ENCODE data around the gene NQO1. TPM values are rescaled to one million over a fixed set of nuclear protein-coding genes. Genes with fewer than 3 reads are reported as not detected.
A peak's percentile ranks its signal among the peaks of the same experiment; 100 is the strongest.

The NQO1 gene
- total RNA-seq, 1 experiment from 2014 or later, result 251 TPM

- peaks cover 19% of the 10 kb centered on the region for H4K20me1 ChIP-seq (ENCODE audit: low read length)
- TF ChIP-seq EZH2phosphoT487 (IDR thresholded peaks at IDR 0.05; ENCODE audit: borderline replicate concordance, low read length) (no peak), EZH2 (IDR thresholded peaks at IDR 0.05; ENCODE audit: low read length, unreplicated experiment) (no peak), CTCF (conservative IDR thresholded peaks at IDR 0.05; ENCODE audit: low read depth, low read length) (no peak)
- H3F3A ChIP-seq (ENCODE audit: low read length, unreplicated experiment), result no peaks in the 10 kb centered on the region
- H3K36me3 ChIP-seq (ENCODE audit: low read depth, low read length), result peaks cover 18% of the 10 kb centered on the region
- intact Hi-C loops (cut with micrococcal nuclease), result loop anchor here (1.0 to 10.0 kb wide), 3 partner anchors 28 to 359 kb away; partner anchors contain the start of gene NQO1
- H3K9me3 ChIP-seq (ENCODE audit: low read length), result no peaks in the 10 kb centered on the region
- peak overlapping the region; percentile 49 for H3K27ac ChIP-seq (ENCODE audit: low read length)
- no TSS peak for BruUV-seq (replicated peaks)
- no peak for DNase-seq
- peaks cover 6% of the 10 kb centered on the region for H3K4me1 ChIP-seq (ENCODE audit: insufficient read depth, low read length)
- CTCF ChIA-PET, result interaction anchor here (0.5 to 1.4 kb wide), 6 partner anchors 13 to 358 kb away, joined by 3 to 7 read pairs (median 3); partner anchors contain the start of gene NQO1
- H3K79me2 ChIP-seq (ENCODE audit: low read length), result peaks cover 46% of the 10 kb centered on the region
- peak overlapping the region; percentile 98 for H3K4me2 ChIP-seq (ENCODE audit: low read length)
- POLR2A ChIA-PET (ENCODE audit: unreplicated experiment), result interaction anchor here (0.6 kb wide), 2 partner anchors 8 to 187 kb away, joined by 3 to 5 read pairs; no protein-coding TSS in a partner anchor
- H2AFZ ChIP-seq (ENCODE audit: low read length), result no peak overlapping the region; the same call in 1 of the 2 replicates
- H3K4me3 ChIP-seq (ENCODE audit: low read length), result peak overlapping the region; percentile 98
- peak overlapping the region; percentile 99 for H3K9ac ChIP-seq (ENCODE audit: low read length)
- H3K9me2 ChIP-seq (replicated peaks; ENCODE audit: low read length), result no peaks in the 10 kb centered on the region
- ATAC-seq, result no peak
- no peaks in the 10 kb centered on the region for H3K27me3 ChIP-seq (ENCODE audit: low read length)
Measured at GRCh38 chr16:69754143-69754468, 27.7 kb upstream of the NQO1 start.

GRCh38 chr16:69748694-69749345 lies 22.5 kb upstream of the NQO1 start:
- no peak overlapping the region for H3K4me2 ChIP-seq (ENCODE audit: low read length)
- DNase-seq, result no peak
- H2AFZ ChIP-seq (ENCODE audit: low read length), result no peak overlapping the region
- TF ChIP-seq CTCF (conservative IDR thresholded peaks at IDR 0.05; ENCODE audit: low read depth, low read length), result no peak
- no peak for TF ChIP-seq EZH2phosphoT487 (IDR thresholded peaks at IDR 0.05; ENCODE audit: borderline replicate concordance, low read length)
- TF ChIP-seq EZH2 (IDR thresholded peaks at IDR 0.05; ENCODE audit: low read length, unreplicated experiment), result no peak
- H3K27ac ChIP-seq (ENCODE audit: low read length), result no peak overlapping the region
- no peak for ATAC-seq
- H3K36me3 ChIP-seq (ENCODE audit: low read depth, low read length), result peaks cover 51% of the 10 kb centered on the region
- no peaks in the 10 kb centered on the region for H3K27me3 ChIP-seq (ENCODE audit: low read length)
- no peak overlapping the region for H3K9ac ChIP-seq (ENCODE audit: low read length)
- peaks cover 16% of the 10 kb centered on the region for H4K20me1 ChIP-seq (ENCODE audit: low read length)
- intact Hi-C loops (cut with micrococcal nuclease), result no loop called here
- CTCF ChIA-PET, result interaction anchor here (0.6 kb wide), 1 partner anchor 8 kb away, joined by 3 read pairs; no protein-coding TSS in a partner anchor
- H3K9me3 ChIP-seq (ENCODE audit: low read length), result no peaks in the 10 kb centered on the region
- peaks cover 62% of the 10 kb centered on the region for H3K79me2 ChIP-seq (ENCODE audit: low read length)
- POLR2A ChIA-PET (ENCODE audit: unreplicated experiment), result no interaction called here
- no TSS peak for BruUV-seq (replicated peaks)
- H3K9me2 ChIP-seq (replicated peaks; ENCODE audit: low read length), result no peaks in the 10 kb centered on the region
- H3K4me3 ChIP-seq (ENCODE audit: low read length), result no peak overlapping the region
- H3F3A ChIP-seq (ENCODE audit: low read length, unreplicated experiment), result no peaks in the 10 kb centered on the region
- H3K4me1 ChIP-seq (ENCODE audit: insufficient read depth, low read length), result peaks cover 6% of the 10 kb centered on the region

GRCh38 chr16:69747115-69747514 lies 20.8 kb upstream of the NQO1 start:
- Histone ChIP-seq H3K9me2 (replicated peaks; ENCODE audit: low read length) (no peaks in the 10 kb centered on the region), H3K4me3 (ENCODE audit: low read length) (no peak overlapping the region), H3F3A (ENCODE audit: low read length, unreplicated experiment) (no peaks in the 10 kb centered on the region), H3K36me3 (ENCODE audit: low read depth, low read length) (peaks cover 62% of the 10 kb centered on the region), H3K4me1 (ENCODE audit: insufficient read depth, low read length) (no peaks in the 10 kb centered on the region), H3K27ac (ENCODE audit: low read length) (no peak overlapping the region), H3K4me2 (ENCODE audit: low read length) (no peak overlapping the region), H3K79me2 (ENCODE audit: low read length) (peaks cover 45% of the 10 kb centered on the region), H3K9me3 (ENCODE audit: low read length) (no peaks in the 10 kb centered on the region), H4K20me1 (ENCODE audit: low read length) (peaks cover 5% of the 10 kb centered on the region; the same call in 1 of the 2 replicates), H3K9ac (ENCODE audit: low read length) (no peak overlapping the region), H3K27me3 (ENCODE audit: low read length) (no peaks in the 10 kb centered on the region), H2AFZ (ENCODE audit: low read length) (no peak overlapping the region)
- ChIA-PET CTCF (no interaction called here), POLR2A (ENCODE audit: unreplicated experiment) (no interaction called here)
- intact Hi-C loops (cut with micrococcal nuclease), result no loop called here
- DNase-seq, result no peak
- no peak for ATAC-seq
- TF ChIP-seq EZH2 (IDR thresholded peaks at IDR 0.05; ENCODE audit: low read length, unreplicated experiment), result no peak
- TF ChIP-seq CTCF (conservative IDR thresholded peaks at IDR 0.05; ENCODE audit: low read depth, low read length), result no peak
- no peak for TF ChIP-seq EZH2phosphoT487 (IDR thresholded peaks at IDR 0.05; ENCODE audit: borderline replicate concordance, low read length)
- BruUV-seq (replicated peaks), result no TSS peak
